Right lobe of liver (tissue), 6 donors: ENCODE data around the gene SFSWAP. TPM values are rescaled to one million over a fixed set of nuclear protein-coding genes. Genes with fewer than 3 reads are reported as not detected.
A peak's percentile ranks its signal among the peaks of the same experiment; 100 is the strongest.

Experiments used
- ATAC-seq, 4 donors: fragments of 200-7000 bp; cut with Tn5 transposase; one replicate each; pipeline ENCODE4 v1.9.1; 2020; ENCODE audit warnings: mild to moderate bottlenecking in 4 of 4, moderate library complexity in 4 of 4
- DNase-seq, 3 donors: peaks; one replicate each; pipeline ENCODE4 v3.0.0-alpha.2; 2020
- H3K27ac ChIP-seq, 3 donors: fragments of 200-600 bp; one replicate each; pipeline ENCODE4 v1.8.0; 2022
- H3K27me3 ChIP-seq, 2 donors: fragments of 200-600 bp; one replicate each; pipeline ENCODE4 v1.8.0; 2022
- H3K36me3 ChIP-seq, 4 donors: fragments of 200-600 bp; sonication (generic) in 1 of 4; one replicate each; pipeline versions ENCODE4 v1.5.1 to v1.8.0; 2017 to 2022; ENCODE audit warnings: control low read depth in 1 of 4
- H3K4me1 ChIP-seq, 4 donors: fragments of 200-600 bp; sonication (generic) in 1 of 4; one replicate each; pipeline versions ENCODE4 v1.5.1 to v1.8.0; 2017 to 2022; ENCODE audit warnings: control low read depth in 1 of 4
- H3K4me3 ChIP-seq, 3 donors: fragments of 200-600 bp; one replicate each; pipeline ENCODE4 v1.8.0; 2022
- H3K9me3 ChIP-seq, 4 donors: fragments of 200-600 bp; sonication (generic) in 1 of 4; one replicate each; pipeline versions ENCODE4 v1.5.1 to v1.8.0; 2017 to 2022; ENCODE audit warnings: control low read depth in 1 of 4
- POLR2A ChIP-seq: fragments of 450-650 bp; IDR thresholded peaks from one replicate; pipeline ENCODE4 v1.6.1; 2017; ENCODE audit warnings: antibody characterized with exemption, mild to moderate bottlenecking
- WGBS: methylation state at CpG from one replicate; pipeline ENCODE4 v1.1.6; 2018; ENCODE audit warnings: low coverage, low lambda C conversion rate; ENCODE audit not compliant: insufficient coverage; ENCODE audit errors: missing lambda C conversion rate; 5-methylcytosine and 5-hydroxymethylcytosine counted together
- intact Hi-C, 2 donors: fragments of 100-400 bp; cut with DNase I; formaldehyde crosslinking; loops; one replicate each; pipeline versions ENCODE4 v1.11.2 to v1.14.1; 2022
- total RNA-seq, 6 experiments: library from RNA; depleted of rRNA in 2 of 6; stranded (reverse); fragments of >200 nt in 2 of 6; fragmentation: NEBNext Ultra II Directional in 3 of 6; extraction: Animal tissue kit (Norgen Biotek cat#: 25700) in 3 of 6; gene quantifications; one replicate each; pipeline versions ENCODE4 v1.1.0 to v1.2.4, GENCODE V29; 2016 to 2023
- TF ChIP-seq, protein P1 (sequence below), 4 donors: fragments of 200-600 bp in 3 of 4; fragments of 450-650 bp in 1 of 4; IDR thresholded peaks; one replicate each; pipeline versions ENCODE4 v1.5.1 to v1.8.0; 2016 to 2022; ENCODE audit warnings: antibody characterized with exemption in 4 of 4, mild to moderate bottlenecking in 2 of 4
- donor health status: DM: no; HTN: yes; CAD: no.
- donor health status: DM: no; HTN: no; CAD: no.
- donor health status: DM: no; HTN: no; CAD: no.
- donor health status: DM: no; HTN: yes; CAD: no.
- donor health status: DM: no; HTN: yes; CAD: no.

SFSWAP gene
- total RNA-seq, 6 experiments from 2014 or later, result 9.8 to 20.2 (median 13.1) TPM

DNA sequence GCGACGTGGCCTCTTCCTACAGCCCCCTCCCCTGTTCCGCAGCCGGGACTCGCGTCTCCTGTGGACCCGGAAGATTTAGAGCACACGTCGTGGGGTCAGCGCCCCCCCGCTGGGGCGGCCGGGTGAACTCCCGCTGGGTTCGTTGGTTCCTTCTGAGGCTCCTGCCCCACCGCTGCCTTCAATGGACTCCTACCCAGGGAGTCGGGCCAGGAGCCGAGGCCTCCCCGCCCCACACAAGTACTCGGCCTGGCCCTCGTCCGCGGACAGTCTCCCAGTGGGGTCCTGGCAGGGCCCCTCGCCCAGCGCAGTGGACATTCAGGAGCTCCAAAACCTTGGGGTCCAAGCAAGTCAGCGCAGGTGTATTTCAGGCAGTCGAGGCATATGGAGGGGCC is 118.5 kb downstream of the SFSWAP start:
- Histone ChIP-seq H3K27me3 (peaks cover 0 to 16% of the 10 kb centered on the region in 2 donors), H3K9me3 (no peaks in the 10 kb centered on the region), H3K36me3 (no peaks in the 10 kb centered on the region), H3K4me1 (peaks cover 0 to 23% (median 0%) of the 10 kb centered on the region in 4 donors), H3K4me3 (peak overlapping the region in 2 of 3 donors; percentile 9 to 36), H3K27ac (no peak overlapping the region)
- 0% methylated on average over 2 of the region's 27 CpGs for WGBS
- peak in 1 of 4 donors; percentile 5 for ATAC-seq
- TF ChIP-seq POLR2A, result no peak
- TF ChIP-seq, protein P1, sequence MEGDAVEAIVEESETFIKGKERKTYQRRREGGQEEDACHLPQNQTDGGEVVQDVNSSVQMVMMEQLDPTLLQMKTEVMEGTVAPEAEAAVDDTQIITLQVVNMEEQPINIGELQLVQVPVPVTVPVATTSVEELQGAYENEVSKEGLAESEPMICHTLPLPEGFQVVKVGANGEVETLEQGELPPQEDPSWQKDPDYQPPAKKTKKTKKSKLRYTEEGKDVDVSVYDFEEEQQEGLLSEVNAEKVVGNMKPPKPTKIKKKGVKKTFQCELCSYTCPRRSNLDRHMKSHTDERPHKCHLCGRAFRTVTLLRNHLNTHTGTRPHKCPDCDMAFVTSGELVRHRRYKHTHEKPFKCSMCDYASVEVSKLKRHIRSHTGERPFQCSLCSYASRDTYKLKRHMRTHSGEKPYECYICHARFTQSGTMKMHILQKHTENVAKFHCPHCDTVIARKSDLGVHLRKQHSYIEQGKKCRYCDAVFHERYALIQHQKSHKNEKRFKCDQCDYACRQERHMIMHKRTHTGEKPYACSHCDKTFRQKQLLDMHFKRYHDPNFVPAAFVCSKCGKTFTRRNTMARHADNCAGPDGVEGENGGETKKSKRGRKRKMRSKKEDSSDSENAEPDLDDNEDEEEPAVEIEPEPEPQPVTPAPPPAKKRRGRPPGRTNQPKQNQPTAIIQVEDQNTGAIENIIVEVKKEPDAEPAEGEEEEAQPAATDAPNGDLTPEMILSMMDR (IDR thresholded peaks at IDR 0.05), result no peak
- no peak for DNase-seq
- intact Hi-C loops, result no loop called here

DNA sequence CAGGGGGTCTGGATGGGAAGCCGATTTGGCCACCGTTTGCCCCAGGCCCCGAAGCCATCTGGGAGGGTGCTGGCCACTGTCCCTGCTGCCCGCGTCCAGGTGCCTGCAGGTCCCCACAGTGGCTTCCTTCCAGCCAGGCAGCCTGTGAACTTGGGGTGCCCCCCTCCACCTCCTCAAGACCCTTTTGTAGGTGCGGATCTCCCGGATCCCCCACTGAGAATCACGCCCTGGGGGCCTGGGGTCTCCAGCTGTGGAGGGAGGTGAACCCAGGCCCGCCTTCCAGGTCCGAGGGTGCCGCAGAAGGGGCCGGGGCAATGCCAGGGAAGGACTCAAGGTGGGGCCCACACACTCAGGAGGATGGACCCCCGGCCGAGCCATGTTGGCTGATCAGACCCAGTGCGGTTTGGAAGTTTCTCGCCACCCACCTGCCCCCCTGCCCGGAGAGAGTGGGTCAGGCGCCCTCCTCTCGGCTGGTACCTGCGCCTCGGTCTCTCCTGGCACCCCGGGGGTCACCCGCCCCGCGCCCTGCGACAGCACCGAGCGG is 119.0 kb downstream of the SFSWAP start:
- no CpG with 5 or more reads among the region's 28 CpGs for WGBS
- H3K9me3 ChIP-seq, result no peaks in the 10 kb centered on the region
- intact Hi-C loops, result no loop called here
- no peak for TF ChIP-seq POLR2A
- TF ChIP-seq, protein P1 (IDR thresholded peaks at IDR 0.05), result no peak
- peaks cover 0 to 23% (median 0%) of the 10 kb centered on the region in 4 donors for H3K4me1 ChIP-seq
- DNase-seq, result peak in 2 of 3 donors; percentile 19 to 47
- peaks cover 0 to 16% of the 10 kb centered on the region in 2 donors for H3K27me3 ChIP-seq
- ATAC-seq, result peak in 1 of 4 donors; percentile 1
- H3K36me3 ChIP-seq, result no peaks in the 10 kb centered on the region
- no peak overlapping the region for H3K27ac ChIP-seq
- peak overlapping the region; percentile 27 to 37 (median 31) for H3K4me3 ChIP-seq

DNA sequence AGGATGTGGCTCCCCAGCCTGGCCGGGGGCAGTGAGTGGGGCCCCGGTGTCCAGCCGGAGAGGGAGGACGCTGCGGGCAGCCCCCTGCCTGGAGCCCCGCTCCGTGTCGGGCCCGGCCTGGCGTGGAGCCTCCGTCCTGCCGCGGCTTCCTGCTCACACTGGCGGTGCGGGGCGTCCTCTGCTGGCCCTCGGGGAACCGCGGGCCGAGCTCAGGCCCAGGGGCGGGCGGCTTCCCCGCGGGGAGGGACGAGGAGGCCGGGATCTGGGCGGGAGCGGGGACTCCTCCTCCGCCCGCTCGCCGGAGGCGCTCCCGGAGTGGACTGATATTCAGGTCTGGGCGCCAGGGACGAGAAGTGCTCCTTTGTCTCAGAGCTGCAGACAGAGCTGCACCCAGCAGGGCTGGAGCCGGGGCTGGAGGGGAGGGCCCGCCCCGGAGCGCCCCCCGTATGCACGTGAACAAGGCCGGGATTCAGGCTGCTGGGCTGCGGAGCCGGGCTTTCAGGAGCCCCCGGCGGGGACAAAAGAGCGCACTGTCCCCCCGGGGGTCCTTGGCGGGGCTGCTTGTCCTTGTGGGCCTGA is 119.5 kb downstream of the SFSWAP start:
- DNase-seq (peak in 2 of 3 donors; percentile 72 to 82), ATAC-seq (peak; percentile 80 to 89 (median 86))
- Histone ChIP-seq H3K4me3 (peak overlapping the region; percentile 27 to 37 (median 31)), H3K27ac (no peak overlapping the region), H3K27me3 (peaks cover 0 to 16% of the 10 kb centered on the region in 2 donors), H3K36me3 (no peaks in the 10 kb centered on the region), H3K9me3 (no peaks in the 10 kb centered on the region), H3K4me1 (peaks cover 0 to 23% (median 0%) of the 10 kb centered on the region in 4 donors)
- TF ChIP-seq POLR2A, result peak; percentile 67
- TF ChIP-seq, protein P1 (IDR thresholded peaks at IDR 0.05), result peak; percentile 38 to 57 (median 46)
- WGBS, result no CpG with 5 or more reads among the region's 50 CpGs
- intact Hi-C loops, result no loop called here

DNA sequence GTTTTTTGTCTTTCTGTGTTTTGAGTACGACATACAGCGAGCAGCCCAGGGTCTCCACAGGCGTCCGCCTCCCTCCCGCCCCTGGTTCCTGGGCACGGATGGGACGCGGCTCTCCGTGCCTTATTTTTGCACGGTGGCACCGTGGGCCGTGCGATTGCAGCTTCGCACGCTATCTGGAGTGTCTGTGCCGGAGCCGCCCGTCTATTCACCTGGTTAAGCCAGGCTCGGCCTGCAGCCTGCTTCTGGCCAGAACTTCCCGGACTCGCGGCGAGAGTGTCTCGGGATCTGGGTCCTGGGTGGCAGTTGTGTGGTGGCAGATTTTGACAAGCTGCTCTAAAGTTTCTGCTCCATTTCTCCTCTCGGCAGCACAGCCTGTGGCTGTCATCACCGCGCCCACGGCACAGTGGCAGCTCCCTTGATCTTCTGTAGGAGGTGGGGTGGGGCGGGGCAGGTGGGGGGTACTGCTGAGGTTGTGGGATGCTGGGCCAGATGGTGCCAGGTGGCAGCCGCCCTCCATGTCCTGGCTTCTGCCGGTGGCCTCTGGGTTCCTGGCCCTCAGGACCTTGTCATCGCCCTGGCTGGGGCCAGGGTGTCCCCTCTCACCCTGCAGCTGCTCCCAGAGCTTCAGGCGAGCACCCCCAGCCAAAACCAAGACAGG is 120.2 kb downstream of the SFSWAP start:
- no peak overlapping the region for H3K27ac ChIP-seq
- TF ChIP-seq POLR2A, result no peak
- TF ChIP-seq, protein P1 (IDR thresholded peaks at IDR 0.05), result no peak
- DNase-seq (peak in 2 of 3 donors; percentile 21 to 49), ATAC-seq (peak in 3 of 4 donors; percentile 6 to 13 (median 11))
- peaks cover 0 to 16% of the 10 kb centered on the region in 2 donors for H3K27me3 ChIP-seq
- H3K9me3 ChIP-seq, result no peaks in the 10 kb centered on the region
- H3K36me3 ChIP-seq, result no peaks in the 10 kb centered on the region
- WGBS, result 2% methylated on average over 13 of the region's 33 CpGs
- H3K4me3 ChIP-seq, result peak overlapping the region; percentile 27 to 37 (median 31)
- H3K4me1 ChIP-seq, result peaks cover 0 to 23% (median 0%) of the 10 kb centered on the region in 4 donors
- intact Hi-C loops, result no loop called here
